Spinal cord (tissue), 10 donors: ENCODE results near the gene ANKH. TPM values are rescaled to one million over a fixed set of nuclear protein-coding genes. Genes with fewer than 3 reads are reported as not detected.
A peak's percentile ranks its signal among the peaks of the same experiment; 100 is the strongest.

Experiments used
- DNase-seq, 6 donors: peaks; one replicate each; pipeline versions ENCODE4 v3.0.0 to v3.0.0-alpha.2; 2013 to 2015; ENCODE audit warnings: low spot score in 6 of 6, low read depth in 4 of 6
- H3K27ac ChIP-seq: one replicate; pipeline ENCODE4 v1.5.1; 2013; ENCODE audit warnings: low read depth, low read length, control low read depth
- H3K27me3 ChIP-seq: one replicate; pipeline ENCODE4 v1.6.1; 2013; ENCODE audit warnings: low read length; ENCODE audit not compliant: control insufficient read depth, insufficient read depth
- H3K36me3 ChIP-seq: one replicate; pipeline ENCODE4 v1.6.1; 2013; ENCODE audit warnings: low read length; ENCODE audit not compliant: control insufficient read depth, insufficient read depth
- H3K4me1 ChIP-seq: one replicate; pipeline ENCODE4 v1.6.1; 2013; ENCODE audit warnings: low read length; ENCODE audit not compliant: control insufficient read depth, insufficient read depth
- H3K4me3 ChIP-seq: one replicate; pipeline ENCODE4 v1.5.1; 2013; ENCODE audit warnings: low read depth, low read length, control low read depth
- H3K9me3 ChIP-seq: one replicate; pipeline ENCODE4 v1.6.1; 2013; ENCODE audit warnings: low read length; ENCODE audit not compliant: control insufficient read depth, insufficient read depth
- WGBS: methylation state at CpG from one replicate; pipeline ENCODE4 v1.1.5; 2013; ENCODE audit warnings: missing lambda C conversion rate; ENCODE audit not compliant: insufficient coverage; 5-methylcytosine and 5-hydroxymethylcytosine counted together
- polyA plus RNA-seq, 2 donors: library from polyadenylated mRNA; unstranded; fragments of 120-200 nt; gene quantifications; one replicate each; pipeline ENCODE4 v1.2.1, GENCODE V29; 2013; ENCODE audit not compliant: insufficient read length in 2 of 2
- total RNA-seq, 2 donors: library from RNA; depleted of rRNA in 1 of 2; stranded (reverse); fragments of 120-200 nt in 1 of 2; fragments of >200 nt in 1 of 2; gene quantifications; one replicate each; pipeline versions ENCODE4 v1.2.3 to v1.2.4, GENCODE V29; 2013 to 2014
- donor health status: healthy.

The ANKH gene
- total and polyA plus RNA-seq, 4 donors, result 45.2 to 73.8 (median 59.6) TPM

DNA sequence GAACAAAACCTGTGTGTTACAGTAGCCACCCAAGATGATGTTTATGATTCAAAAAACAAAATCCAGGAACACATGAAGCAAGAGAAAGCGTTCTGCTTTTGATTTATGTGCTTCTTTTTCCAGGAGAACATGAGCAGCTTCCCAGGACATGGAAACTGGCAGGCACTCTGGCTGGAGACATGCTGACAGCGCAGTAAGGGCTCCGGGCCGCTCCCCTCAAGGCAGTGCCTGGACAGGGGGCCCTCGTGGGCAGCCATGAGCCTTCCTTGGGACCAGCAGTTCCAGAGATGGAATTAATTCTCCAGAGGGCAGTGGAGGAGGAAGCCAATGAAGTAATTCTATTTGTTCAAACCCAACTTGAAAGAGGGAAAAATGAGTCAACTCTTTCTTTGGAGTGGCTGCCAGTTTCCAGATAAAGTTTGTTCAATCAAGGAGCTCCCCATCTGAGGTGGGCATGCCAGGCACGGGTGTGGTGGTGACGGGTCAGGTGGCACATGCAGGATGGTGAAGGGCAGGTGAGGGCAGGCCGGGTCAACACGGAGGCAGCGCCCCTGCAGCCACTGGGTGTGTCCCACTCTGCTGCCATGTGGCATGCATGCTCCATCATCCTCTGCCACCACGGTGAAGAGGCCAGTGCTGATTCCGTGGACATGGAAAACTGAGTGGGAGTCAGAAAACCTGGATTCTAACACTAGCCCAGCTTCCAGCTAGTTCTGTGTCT lies 123.2 kb downstream of the ANKH start:
- H3K4me1 ChIP-seq, result no peaks in the 10 kb centered on the region
- DNase-seq, result no peak
- no peaks in the 10 kb centered on the region for H3K27me3 ChIP-seq
- no peak overlapping the region for H3K27ac ChIP-seq
- no peaks in the 10 kb centered on the region for H3K9me3 ChIP-seq
- H3K36me3 ChIP-seq, result peaks cover 29% of the 10 kb centered on the region
- WGBS, result 96% methylated on average over 11 of the region's 12 CpGs
- H3K4me3 ChIP-seq, result no peak overlapping the region

DNA sequence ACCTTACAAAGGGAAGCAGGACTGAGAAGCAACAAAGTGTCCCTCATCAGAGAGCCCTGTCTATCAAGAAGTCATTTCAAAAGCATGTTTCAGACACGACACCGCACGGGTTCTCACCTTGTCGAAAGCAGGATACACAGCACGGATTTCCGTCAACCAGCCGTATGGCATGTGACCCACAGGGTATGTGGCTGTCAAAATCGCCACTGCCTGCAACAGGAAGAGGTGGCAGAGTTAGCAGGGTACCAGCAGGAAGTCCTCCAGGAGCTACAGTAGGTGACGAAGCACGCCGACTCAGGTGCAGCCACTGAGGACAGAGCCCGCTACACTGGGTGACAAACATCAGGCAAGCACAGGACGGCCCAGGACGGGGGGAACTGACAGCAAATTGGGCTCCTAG lies 125.8 kb downstream of the ANKH start:
- no peak overlapping the region for H3K27ac ChIP-seq
- WGBS, result 95% methylated on average over 14 of the region's 14 CpGs
- DNase-seq, result no peak
- H3K27me3 ChIP-seq, result no peaks in the 10 kb centered on the region
- no peak overlapping the region for H3K4me3 ChIP-seq
- H3K9me3 ChIP-seq, result no peaks in the 10 kb centered on the region
- peaks cover 39% of the 10 kb centered on the region for H3K36me3 ChIP-seq
- H3K4me1 ChIP-seq, result peaks cover 4% of the 10 kb centered on the region

DNA sequence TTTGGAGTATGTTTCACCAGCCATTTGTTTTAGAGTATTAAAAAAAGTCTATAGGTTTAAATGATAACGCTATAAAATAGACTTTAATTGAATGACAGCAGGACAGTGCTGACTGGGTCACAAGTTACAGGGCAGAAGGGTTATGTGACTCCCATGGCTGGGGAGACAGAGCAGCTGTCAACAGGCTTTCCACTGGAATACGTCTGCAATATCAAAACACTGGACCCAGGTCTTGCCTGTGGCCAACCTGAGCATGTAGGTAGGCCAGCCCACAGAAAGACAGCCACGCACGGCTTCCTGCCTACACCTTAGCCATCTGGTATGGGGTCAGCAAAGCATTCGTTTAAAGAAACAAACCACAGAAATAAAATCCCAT lies 126.4 kb downstream of the ANKH start:
- Histone ChIP-seq H3K36me3 (peaks cover 41% of the 10 kb centered on the region), H3K4me1 (peaks cover 7% of the 10 kb centered on the region), H3K4me3 (no peak overlapping the region), H3K27me3 (no peaks in the 10 kb centered on the region), H3K9me3 (no peaks in the 10 kb centered on the region), H3K27ac (no peak overlapping the region)
- no peak for DNase-seq
- WGBS, result 88% methylated on average over 2 of the region's 5 CpGs

DNA sequence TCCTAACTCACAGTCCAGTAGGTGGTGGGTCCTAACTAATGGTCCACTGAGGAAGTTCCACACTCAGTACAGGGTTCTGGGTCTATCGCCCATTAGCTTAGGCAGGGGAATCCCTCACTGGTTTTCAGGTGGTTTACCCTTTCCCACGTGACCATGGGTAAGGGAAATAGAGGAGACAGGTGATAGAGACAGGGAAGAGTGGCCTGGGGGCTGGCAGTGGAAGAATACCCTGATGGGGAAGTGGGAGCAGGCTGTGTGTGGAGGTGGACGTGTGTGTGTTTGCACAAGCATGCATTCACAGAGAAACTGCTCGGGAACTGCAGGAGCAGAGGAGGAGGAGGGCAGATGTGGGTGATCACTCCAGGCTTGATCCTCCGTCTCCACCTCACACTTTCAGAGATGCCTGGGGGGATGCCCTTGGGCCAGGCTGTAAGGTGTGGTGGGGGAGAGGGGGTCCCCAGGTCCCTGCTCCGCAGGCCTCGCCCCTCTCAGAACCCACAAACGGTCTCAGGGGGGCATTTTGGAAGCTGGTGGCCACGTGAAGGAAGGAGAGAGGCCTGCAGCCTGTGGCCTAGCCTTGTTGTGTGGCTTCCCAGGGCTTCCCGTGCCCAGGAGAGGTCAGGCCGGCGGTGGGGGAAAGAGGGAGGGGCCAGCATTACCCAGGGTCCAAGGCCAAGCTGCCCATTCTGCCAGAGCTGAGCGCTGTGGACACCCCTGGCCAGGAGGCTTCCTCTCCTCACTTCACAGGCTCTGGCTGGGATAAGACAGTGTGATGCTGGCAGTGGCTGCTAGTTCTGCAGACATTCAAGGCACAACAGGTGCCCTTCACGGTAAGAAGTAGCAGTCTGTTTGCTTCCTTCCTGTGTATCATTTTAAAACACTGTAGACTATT lies 127.0 kb downstream of the ANKH start:
- no peak for DNase-seq
- H3K4me1 ChIP-seq, result peaks cover 9% of the 10 kb centered on the region
- H3K4me3 ChIP-seq, result no peak overlapping the region
- no peak overlapping the region for H3K27ac ChIP-seq
- 69% methylated on average over 10 of the region's 14 CpGs for WGBS
- no peaks in the 10 kb centered on the region for H3K9me3 ChIP-seq
- peaks cover 42% of the 10 kb centered on the region for H3K36me3 ChIP-seq
- no peaks in the 10 kb centered on the region for H3K27me3 ChIP-seq

DNA sequence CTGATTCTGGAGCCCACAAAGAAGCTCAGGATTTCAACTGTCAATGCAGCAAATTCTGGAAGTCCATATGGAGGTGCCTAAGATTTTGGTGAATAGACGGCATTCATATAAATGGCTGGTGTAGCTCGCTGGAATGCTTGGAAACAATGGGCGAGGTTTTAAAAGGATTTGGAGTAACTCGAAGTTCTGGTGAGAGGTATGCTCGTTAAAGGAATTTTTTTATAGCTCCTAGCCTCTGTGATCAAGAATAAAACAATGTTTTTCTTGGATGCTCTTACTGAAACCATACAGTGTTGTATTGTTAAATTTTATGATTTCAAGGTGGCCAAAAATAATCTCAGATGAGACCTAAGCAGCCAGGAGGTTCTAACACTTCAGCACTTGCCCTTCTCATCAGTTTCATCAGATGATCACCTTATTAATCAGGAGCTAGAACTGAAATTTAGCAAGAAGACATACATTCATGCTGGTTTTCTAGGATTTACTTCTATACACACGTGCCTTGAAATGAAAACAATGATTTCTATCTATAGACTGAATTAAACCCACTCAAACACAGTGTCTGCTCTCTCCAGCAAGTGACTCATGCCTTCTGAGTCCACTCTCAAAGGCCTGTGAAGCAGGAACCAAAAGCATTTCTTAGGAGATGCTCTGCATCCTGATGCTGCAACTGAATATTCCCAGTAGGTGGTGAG lies 127.8 kb downstream of the ANKH start:
- Histone ChIP-seq H3K9me3 (no peaks in the 10 kb centered on the region), H3K27me3 (no peaks in the 10 kb centered on the region), H3K4me1 (peaks cover 9% of the 10 kb centered on the region), H3K4me3 (no peak overlapping the region), H3K36me3 (peaks cover 42% of the 10 kb centered on the region), H3K27ac (no peak overlapping the region)
- no peak for DNase-seq
- WGBS, result 77% methylated on average over 4 of the region's 6 CpGs

DNA sequence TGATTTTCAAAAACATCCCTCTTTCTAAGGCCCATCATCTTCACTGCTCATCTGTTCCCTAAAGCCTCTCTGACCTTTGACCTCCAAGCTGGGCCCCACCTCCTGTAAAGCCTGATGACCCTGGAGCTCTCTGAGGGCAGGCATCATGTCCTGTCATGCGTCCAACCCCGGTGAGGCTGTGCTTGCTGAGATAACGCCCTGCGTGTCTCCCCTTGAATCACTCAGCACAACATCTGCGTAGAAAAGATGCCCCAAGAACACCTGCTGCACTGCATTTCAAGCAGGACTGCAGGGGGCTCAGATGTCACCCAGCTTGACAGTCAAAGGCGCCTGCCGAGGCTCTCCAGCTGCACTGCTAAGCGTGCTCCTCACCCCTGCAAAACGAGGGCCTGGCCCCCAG lies 129.1 kb downstream of the ANKH start:
- H3K36me3 ChIP-seq, result peaks cover 32% of the 10 kb centered on the region
- WGBS, result 80% methylated on average over 9 of the region's 9 CpGs
- H3K4me1 ChIP-seq, result peaks cover 9% of the 10 kb centered on the region
- H3K27ac ChIP-seq, result no peak overlapping the region
- H3K4me3 ChIP-seq, result no peak overlapping the region
- H3K9me3 ChIP-seq, result no peaks in the 10 kb centered on the region
- no peak for DNase-seq
- no peaks in the 10 kb centered on the region for H3K27me3 ChIP-seq

DNA sequence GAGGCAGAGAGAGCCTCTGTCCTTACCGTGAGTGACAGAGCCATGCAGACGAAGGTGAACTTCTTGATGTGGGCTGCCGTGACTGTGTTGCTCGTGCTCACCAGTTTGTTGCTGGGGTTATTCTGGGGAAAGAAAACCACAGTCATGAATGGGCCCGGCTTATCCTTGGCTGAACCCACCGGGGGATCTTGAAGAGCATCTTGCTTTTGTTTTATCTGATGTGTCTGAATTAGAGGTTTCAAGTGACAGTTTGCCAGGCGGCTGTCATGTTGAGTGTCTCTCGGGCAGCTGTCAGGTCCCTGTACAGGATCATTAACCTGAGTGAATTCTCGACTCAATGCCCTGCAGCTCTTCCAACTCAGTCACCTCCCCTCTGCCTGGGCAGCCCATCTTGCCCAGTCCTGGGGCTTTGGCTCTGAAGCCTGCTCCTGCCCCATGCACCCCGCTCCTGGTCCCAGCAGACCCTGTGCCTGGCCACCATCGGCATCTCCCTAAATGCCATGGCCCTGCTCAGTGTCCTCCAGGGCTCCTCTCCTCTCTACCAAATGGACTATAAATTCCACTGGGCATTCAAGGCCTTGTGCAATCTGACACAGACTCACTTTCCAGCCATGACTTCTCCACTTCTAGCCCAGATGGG lies 129.7 kb downstream of the ANKH start:
- H3K4me1 ChIP-seq, result peaks cover 9% of the 10 kb centered on the region

DNA sequence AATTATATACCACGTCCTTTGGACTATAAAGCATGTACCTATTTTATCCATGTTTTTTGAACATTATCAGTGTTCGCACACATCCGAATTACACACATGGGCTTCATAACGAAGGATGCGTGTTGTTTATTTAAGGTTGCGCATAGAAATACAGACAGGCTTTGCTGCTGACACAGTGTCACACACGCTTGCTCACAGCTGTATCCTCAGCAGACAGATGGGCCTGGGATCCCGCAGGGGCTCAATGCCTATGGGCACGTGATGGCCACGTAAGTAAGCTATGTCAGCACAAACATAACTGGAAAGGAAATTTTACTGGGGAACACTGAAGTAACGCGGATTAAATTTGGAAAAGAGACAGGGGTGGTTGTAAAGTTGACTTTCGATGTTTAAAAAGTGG lies 130.4 kb downstream of the ANKH start:
- peak in 1 of 6 donors; percentile 79 for DNase-seq
- H3K4me3 ChIP-seq, result no peak overlapping the region
- H3K4me1 ChIP-seq, result peaks cover 9% of the 10 kb centered on the region
- 75% methylated on average over 10 of the region's 13 CpGs for WGBS
- H3K27me3 ChIP-seq, result no peaks in the 10 kb centered on the region
- no peak overlapping the region for H3K27ac ChIP-seq
- H3K9me3 ChIP-seq, result no peaks in the 10 kb centered on the region
- peaks cover 32% of the 10 kb centered on the region for H3K36me3 ChIP-seq

More for the DNA sequence above, 129.7 kb downstream of the ANKH start:
- H3K27me3 ChIP-seq, result no peaks in the 10 kb centered on the region
- 73% methylated on average over 10 of the region's 11 CpGs for WGBS
- no peak overlapping the region for H3K4me3 ChIP-seq
- no peaks in the 10 kb centered on the region for H3K9me3 ChIP-seq
- no peak for DNase-seq
- H3K36me3 ChIP-seq, result peaks cover 32% of the 10 kb centered on the region
- H3K27ac ChIP-seq, result no peak overlapping the region

DNA sequence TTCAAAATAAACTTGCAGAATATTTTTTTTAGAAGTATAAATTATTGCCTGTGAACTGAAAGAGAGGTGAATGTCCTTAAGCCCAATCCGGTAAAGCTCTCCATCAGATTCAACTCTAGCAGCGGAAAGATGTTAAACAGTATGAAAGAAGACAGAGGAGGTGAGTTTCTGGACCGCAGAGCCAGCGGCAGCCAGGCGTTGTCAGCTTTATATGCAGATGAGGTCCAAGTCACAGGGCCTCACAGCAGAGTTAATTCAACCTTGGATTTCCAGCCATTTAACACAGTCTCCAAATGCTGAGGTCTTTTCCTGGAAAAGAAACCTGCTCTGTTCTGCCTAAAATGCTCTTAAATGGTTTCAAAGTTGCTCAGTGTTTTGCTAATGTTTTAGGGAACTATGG lies 131.6 kb downstream of the ANKH start:
- Histone ChIP-seq H3K4me1 (peaks cover 9% of the 10 kb centered on the region), H3K36me3 (peaks cover 24% of the 10 kb centered on the region), H3K27ac (no peak overlapping the region), H3K9me3 (no peaks in the 10 kb centered on the region), H3K4me3 (no peak overlapping the region), H3K27me3 (no peaks in the 10 kb centered on the region)
- 85% methylated on average over 3 of the region's 5 CpGs for WGBS
- DNase-seq, result no peak
